ENCODE data around the gene N4BP3. TPM values are rescaled to one million over a fixed set of nuclear protein-coding genes. Genes with fewer than 3 reads are reported as not detected.

N4BP3 gene
- total RNA-seq, 1 donor from 2014 or later, result 3.3 TPM

GRCh38 chr5:178147406-178147805 is 34.1 kb downstream of the N4BP3 start:
- no peak for DNase-seq (ENCODE audit: low spot score)

GRCh38 chr5:178149199-178149932 is 36.0 kb downstream of the N4BP3 start:
- DNase-seq (ENCODE audit: low spot score), result no peak

GRCh38 chr5:178150977-178151734 is 37.8 kb downstream of the N4BP3 start:
- no peak for DNase-seq (ENCODE audit: low spot score)

GRCh38 chr5:178152491-178153444 is 39.4 kb downstream of the N4BP3 start:
- DNase-seq (ENCODE audit: low spot score), result no peak

- peak; percentile 99 for DNase-seq (ENCODE audit: low spot score)
Observed at GRCh38 chr5:178153530-178154340, 40.4 kb downstream of the N4BP3 start, which contains the start of gene NHP2. NHP2 (minus strand) TSS chr5:178153885; CDS start chr5:178153817, 68 bp downstream.

- no peak for DNase-seq (ENCODE audit: low spot score)
Observed at GRCh38 chr5:178155065-178155464, 41.7 kb downstream of the N4BP3 start.

GRCh38 chr5:178160176-178160575 is 46.8 kb downstream of the N4BP3 start:
- no peak for DNase-seq (ENCODE audit: low spot score)

- DNase-seq (ENCODE audit: low spot score), result no peak
Observed at GRCh38 chr5:178162481-178162880, 49.1 kb downstream of the N4BP3 start.

- peak; percentile 91 for DNase-seq (ENCODE audit: low spot score)
Observed at GRCh38 chr5:178163772-178164735, 50.7 kb downstream of the N4BP3 start.

- DNase-seq (ENCODE audit: low spot score), result no peak
Observed at GRCh38 chr5:178165581-178165980, 52.2 kb downstream of the N4BP3 start.

- no peak for DNase-seq (ENCODE audit: low spot score)
Observed at GRCh38 chr5:178170455-178170854, 57.1 kb downstream of the N4BP3 start.

- DNase-seq (ENCODE audit: low spot score), result no peak
Observed at GRCh38 chr5:178174456-178174855, 61.1 kb downstream of the N4BP3 start.

Other genes with a start within 250 kb of the N4BP3 start
- gene PROP1, start 117.3 kb upstream of the N4BP3 start, total RNA-seq, result not detected
- 43.7 TPM for gene RMND5B, start 17.5 kb downstream of the N4BP3 start, total RNA-seq
- 183 TPM for gene NHP2, start 40.4 kb downstream of the N4BP3 start, total RNA-seq
- not detected for gene GMCL2, start 73.8 kb downstream of the N4BP3 start, total RNA-seq
- gene HNRNPAB, start 91.0 kb downstream of the N4BP3 start, total RNA-seq, result 180 TPM
- gene PHYKPL, start 119.3 kb downstream of the N4BP3 start, total RNA-seq, result 132 TPM